DMS53 (cell line): ENCODE data around the gene VPS39.
A peak's percentile ranks its signal among the peaks of the same experiment; 100 is the strongest.

Source experiments
- DNase-seq: peaks from one replicate; lab custom pipeline; 2025; lab: John Stamatoyannopoulos, UW

VPS39 gene

DNA sequence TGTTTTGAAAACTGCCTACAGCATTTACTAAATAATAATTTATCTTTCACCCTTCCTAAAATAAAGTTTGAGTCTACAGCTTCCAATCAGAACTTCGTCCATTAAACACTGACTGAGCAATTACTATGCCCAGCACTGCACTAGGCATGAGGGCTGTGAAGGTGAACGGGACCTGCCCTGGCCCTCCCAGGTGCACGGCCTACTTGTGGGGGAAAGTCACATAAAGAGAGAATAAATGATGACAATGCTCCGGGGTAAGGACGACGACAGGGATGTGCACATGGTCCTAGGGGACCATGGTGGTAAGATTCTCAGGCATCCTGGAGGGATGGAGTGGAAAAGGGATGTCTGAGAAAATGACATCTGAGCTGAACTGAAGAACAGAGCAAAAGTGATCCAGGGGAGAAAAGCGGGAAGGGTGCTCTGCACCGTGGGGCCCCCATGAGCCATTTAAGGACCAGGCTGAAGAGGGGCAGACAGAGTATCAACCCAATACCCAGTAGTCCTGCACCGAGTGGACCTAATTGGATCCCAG lies 63.2 kb downstream of the VPS39 start:
- DNase-seq, result no peak

DNA sequence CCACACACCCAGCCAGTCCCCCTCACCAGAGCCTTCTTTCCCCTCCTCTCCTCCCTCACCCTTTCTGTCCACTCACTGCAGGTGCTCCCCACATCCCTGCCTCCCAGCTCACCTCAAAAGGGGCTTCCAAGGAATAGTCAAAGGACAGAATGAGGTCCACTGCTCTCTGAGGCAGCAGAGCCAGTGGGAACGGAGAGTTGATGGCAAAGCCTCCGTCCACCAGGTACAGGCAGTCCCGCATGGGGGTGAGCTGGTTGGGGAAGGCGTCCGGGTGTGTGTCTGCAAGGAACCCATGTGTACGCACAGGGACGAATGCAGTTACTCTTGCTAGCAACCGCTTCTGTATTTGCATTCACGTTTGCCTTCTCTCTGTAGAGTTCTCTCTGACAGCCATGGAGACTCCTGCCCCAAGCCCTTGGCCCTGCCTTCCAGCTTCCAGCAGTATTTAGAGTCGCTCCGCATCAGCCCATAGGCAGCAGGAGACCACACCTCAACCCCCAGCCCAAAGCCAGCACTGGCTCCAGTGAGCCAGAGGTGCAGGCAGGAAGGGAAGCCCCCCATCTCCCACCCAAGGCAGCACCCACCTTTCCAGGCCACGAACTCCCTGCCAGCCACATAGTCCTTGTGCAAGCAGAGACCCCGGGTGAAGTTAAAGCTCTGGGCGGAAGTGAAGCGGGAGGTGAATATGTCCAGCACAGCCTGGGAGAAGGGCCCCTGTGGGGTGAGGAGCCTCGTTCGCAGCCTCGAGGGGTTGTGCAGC lies 64.1 kb downstream of the VPS39 start:
- DNase-seq, result no peak

DNA sequence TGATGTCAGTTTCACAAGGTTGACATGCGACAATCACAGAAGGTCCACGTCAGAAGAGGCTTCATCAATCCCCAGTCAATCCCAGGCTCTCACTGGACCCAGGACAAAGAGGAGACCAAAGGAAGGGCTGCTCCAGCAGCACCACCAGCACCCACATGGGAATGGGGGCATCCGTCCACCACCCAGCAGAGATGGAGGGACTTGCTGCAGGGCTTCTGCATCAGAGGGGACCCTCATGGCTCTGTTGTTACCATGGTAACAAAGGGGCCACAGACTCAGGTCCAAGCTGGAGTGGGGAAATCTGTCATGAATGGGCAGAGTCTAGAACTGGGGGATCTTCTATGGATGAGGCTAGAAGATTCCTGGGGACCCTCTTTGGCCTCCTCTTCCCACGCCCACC lies 64.7 kb downstream of the VPS39 start:
- DNase-seq, result no peak

DNA sequence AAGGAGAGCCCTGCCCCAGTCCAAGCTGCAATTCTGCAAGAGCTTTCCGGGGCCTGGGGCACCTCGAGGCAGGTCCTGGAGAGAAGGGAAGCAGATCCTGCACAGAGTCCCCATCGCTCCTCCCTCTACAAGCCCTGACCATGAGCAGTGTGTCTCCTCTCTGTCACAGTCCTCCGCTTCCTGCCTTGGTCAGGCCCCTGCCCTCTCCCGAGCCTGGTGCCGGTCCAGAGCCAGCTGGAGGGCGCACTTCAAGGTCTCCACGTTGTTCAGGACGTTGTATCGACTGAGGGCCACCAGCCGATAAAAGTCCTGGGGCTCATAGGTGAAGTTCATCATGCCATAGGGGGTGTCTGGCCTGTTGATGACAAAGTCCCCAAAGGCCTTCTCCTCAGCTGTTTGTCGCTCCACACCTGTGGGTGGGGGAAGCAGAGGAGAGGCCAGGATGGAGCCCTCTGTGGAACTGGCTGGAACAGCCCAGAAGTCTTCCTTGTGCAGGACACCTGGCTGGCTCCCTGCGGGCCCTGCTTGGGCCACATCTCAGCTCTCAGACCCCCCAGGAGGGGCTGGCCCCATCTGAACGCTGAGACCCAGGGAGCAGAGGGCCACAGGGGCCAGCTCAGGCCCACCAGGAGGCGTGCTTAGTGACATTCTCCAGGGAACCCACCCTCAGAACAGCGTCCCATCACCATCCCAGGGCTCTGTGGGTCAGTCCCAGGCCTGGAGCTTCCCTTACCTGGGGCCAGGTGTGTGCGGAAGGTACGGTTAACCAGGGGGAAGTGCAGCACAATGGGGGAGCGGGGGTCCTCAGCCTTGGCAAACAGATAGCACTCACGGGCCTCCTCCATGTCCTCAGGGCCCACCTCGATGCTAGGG lies 66.1 kb downstream of the VPS39 start:
- DNase-seq, result no peak

DNA sequence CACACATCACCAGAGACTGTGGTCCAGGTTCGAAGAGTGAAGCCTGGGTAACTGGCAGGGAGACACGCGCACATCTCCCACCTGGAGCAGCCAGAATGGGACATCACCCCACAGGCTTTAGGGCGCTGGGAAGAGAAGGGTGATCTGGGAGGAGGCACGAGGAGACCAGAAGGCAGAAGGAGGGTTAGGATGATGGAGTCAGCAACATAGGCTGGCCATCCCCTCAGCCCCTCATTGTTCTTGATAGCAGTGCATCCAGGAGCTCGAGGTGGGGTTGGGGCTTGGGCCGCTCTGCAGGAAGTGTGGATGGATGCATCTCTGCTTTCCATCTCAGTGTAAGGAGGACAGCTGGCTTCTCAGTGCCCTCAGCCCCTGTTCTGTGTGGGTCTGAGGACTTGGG lies 66.9 kb downstream of the VPS39 start:
- DNase-seq, result no peak

DNA sequence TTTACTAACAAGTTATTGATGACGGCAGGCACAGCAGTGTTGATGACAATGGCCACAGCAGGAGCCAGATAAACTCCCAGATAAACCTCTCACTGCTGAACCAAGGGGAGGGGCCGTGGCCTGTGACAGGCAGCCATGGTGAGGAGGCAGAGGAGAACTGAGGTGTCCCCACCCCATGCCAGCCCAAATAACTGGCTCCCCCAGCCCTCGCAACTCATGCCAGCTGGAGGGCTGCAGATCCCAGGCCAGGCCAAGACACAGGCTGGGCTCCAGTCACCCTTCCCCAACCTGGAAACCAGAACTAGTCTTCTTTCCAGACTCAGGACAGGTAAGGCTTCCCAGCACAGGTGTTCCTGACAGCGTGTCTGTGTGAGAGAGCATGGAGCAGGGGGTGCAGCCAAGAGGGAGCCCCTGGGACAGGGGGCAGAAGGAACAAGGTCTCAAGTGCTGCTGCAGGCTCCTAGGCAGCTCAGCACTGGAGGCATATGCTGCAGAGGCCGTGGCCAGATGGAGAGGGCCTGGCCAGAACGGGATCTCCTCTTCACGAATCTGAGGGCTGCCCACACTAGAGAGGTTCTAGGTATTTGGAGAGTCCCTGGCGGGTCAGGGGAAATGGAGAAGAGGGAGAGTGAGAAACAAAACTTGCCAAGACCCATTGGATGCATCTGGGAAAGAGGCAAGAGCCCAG lies 67.6 kb downstream of the VPS39 start:
- DNase-seq, result no peak

DNA sequence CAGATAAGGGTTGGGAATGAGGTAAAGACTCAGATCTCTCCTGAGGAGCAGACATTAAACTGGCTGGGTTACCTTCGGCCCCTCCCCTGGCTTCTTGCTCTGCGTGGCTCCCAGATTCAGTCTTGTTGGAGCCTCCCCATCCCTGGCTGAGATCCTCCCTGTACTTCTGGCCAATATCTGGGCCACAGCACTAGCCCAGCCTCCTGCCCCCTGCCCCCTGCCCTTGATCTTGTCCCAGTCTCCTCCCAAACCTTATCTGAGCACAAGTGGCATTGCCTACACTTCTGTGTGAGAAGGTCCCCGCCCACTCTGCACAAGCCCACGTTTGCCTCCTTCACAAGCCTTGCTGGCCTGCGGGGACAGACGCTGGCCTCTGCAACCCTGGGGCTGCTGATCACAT lies 68.5 kb downstream of the VPS39 start:
- DNase-seq, result no peak

DNA sequence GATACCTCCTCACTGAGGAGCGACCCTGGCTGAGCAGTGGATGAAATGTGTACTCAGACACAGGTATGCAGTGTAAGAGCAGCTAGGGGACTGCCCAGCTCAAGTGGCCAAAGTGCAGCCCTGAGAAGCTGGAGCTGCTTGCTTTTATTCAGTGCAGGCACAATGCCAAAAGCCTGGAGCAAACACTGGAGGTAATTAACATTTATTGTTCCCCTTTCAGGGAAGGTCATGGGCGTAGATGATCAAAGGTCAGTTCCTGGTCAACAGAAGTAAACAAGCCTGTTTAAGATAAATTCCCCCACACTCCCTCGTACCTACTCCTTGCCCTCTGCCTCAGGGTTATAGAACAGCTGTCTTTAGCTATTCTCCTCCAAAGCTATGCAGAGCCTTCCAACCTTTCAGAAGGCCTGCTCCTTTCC lies 69.1 kb downstream of the VPS39 start:
- peak; percentile 71 for DNase-seq

DNA sequence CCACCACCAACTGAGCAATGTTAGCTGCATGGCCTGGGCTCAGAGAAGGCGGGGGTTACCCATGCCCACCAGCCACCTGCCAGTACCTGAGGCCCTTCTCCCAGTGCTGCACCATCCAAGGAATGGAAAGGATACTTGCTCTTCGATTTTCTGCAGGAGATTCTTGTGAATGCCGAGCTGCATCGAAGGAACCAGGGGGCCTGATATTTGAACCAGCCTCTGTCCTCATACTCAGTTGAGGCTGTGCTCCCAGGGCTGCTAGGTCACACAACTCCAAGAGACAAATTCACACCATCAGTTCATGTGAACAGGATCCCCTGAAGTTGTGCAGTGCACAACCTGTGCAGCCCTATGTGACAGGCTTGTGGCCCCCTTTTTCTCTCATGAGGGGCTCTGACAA lies 69.7 kb downstream of the VPS39 start:
- DNase-seq, result no peak

DNA sequence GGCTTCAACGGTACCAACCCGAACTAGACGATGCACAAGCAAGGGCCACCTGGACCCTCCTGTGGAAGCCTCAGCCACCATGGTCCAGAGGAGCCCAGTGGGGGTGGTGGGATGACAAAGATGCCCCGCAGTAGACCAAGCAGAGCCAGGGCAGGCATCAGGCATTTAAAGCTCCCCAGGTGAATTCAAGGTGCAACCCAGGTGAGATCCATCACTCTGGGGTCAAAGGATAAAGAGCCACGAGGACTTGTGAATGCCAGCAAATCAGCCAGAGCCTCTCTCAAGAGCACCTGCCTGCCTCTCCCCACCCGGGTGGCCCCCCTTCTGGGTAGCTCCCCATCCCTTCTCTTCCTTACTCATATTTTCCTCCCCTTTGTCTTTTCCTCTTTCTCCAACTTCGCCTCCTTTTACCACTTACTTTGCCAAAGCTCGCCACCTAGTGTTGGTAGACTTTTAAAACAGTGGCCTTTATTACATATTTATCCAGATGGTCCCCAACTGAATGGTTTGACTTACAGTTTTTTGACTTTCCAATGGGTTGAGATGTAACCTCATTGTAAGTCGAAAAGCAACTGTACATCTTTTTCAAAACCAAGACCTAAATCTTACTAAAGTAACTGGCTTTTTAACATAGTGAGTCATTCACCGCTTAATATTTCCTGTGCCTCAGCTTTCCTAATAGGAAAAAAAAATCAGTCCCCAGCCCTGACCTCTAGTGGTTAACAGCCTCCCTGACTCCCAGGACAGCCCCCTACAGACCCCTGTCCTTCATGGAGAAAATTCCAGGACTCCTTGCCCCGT lies 70.4 kb downstream of the VPS39 start:
- peak; percentile 70 for DNase-seq

DNA sequence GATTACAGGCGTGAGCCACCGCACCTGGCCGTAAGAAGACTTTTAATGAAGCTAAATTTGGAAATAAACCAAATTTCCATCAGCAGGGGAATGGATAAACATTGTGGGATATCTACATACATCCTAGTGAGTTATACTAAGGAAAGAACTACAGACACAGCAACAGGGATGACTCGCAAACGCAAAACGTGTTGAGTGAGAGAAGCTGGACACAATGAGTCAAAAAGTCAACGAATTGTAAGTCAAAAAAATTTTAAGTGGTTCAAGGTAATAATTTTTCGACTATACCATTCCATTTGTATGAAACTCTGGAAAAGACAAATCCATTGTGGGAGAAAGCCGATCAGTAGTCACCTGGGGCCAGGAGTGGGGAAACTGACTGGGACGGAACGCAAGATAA lies 71.6 kb downstream of the VPS39 start:
- DNase-seq, result no peak

DNA sequence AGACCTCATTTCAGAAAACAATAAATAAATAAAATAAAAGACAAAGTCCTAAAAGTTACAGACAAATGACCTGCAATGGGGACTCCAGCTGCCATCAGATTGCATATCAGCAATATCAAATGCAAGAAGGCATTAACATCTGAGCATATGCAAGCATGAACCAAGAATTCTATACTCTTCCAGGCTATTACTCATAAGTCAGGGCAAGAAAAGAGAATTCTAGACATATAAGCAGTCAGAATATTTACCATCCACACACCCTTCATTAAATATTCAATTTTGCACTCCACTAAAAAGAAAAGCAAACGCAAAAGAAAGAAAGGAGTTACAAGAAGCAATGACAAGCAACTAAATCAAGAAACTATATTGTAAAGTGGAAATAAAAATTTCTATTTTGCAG lies 72.8 kb downstream of the VPS39 start:
- DNase-seq, result no peak

DNA sequence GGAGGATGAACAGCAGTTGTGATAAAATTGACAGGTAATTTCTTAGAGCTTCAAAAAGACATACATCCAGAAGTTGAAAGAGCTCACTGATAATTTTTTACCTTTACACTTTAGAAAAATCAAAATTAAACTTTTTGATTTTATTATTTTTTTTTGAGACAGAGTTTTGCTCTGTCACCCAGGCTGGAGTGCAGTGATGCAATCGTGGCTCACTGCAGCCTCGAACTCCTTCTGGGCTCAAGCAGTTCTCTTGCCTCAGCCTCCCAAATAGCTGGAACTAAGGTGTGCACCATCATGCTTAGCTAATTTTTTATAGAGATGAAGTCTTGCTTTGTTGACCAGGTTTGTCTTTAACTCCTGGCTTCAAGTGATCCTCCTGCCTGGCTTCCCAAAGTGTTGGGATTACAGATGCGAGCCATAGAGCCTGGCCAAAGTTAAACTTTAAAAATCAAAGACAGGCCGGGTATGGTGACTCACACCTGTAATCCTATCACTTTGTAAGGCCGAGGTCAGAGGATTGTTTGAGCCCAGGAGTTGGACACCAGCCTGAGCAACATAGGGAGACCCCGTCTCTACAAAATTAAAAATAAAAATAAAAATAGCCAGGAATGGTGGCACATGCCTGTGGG lies 73.4 kb downstream of the VPS39 start:
- DNase-seq, result no peak

DNA sequence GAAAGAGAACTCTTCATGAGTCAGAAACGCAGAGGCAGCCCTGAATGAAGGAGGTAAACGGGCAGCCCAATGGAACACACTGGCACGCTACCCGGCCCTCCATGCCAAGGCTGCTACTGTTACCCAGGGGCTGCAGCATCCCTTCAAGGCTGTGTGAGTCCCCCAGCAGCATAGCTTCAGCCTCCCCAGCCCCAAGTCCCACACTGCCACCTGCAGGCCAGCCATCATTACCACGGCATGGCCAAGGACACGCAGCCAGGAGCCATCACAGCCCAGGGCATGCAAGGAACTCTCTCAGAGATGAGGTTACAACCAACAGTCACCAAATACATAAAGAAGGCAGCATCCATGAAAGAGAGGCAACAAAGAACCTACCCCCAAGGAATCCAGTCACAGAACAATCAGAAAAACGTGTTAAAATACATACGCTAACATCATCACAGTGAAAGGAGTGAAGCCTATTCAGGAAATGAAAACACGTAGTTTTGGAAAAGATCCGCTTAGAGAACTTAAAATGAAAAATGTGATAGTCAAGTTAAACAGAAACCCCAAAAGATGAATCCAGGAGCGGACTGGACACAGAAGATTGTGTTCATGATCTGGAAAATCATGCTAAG lies 74.1 kb downstream of the VPS39 start:
- DNase-seq, result peak; percentile 78

DNA sequence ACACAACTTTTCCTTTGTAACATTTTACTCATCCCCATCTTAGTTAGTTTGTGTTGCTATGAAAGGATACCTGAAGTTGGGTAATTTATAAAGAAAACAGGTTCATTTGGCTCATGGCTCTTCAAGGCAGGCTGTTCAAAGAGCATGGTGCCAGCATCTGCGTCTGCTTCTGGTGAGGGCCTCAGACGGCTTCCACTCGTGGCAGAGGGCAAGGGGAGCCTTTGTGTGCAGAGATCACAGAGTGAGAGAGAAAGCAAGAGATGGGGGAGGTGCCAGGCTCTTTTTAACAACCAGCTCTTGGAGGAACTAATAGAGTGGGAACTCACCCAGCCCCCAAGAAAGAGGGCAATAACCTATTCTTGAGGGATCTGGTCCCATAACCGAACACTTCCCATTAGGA lies 74.7 kb downstream of the VPS39 start:
- no peak for DNase-seq

DNA sequence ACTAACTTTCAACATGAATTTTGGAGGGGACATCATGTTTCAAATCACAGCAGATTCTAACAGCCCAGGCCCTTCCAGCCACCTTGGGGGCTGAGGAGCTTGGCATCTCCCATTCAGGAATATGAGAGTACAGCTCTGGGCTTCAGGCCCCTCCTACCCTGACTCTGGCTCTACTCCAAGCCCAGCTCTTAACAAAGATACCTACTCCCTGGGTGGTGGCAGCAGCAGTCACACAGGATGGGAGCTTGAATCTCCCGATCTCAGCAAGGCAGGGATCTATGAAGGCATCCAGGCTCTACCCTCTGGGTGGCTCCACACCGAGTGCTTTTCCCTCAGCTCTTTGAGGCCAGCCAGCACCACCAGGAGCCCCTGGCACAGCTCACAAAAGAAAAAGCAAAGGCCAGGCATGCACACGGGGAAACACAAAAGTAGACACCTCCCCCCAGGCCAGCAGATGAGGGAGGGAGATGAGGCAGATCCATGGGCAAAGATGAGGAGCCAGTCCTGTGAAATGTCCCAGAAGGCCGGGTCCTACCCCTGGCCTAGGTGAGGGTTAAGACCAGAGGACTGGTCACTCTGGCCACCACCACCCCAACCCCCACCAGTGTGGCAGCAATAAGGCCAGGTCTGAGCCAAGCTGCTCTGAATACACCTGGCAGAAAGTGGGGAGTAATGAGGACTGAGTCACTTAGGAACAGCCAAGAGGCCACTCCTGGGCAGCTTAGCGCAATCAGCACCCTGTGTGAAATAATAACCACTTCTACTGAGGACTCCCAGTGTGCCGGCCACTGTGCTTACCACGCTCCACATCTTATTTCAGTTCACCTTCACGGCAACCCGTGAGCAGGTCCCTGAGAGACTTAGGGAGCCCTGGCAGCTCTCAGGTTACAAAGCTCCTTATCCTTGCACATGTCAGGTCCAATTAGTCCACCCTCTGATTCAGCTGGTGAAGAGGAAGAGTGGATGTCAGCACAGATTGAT lies 76.0 kb downstream of the VPS39 start:
- DNase-seq, result peak; percentile 26

DNA sequence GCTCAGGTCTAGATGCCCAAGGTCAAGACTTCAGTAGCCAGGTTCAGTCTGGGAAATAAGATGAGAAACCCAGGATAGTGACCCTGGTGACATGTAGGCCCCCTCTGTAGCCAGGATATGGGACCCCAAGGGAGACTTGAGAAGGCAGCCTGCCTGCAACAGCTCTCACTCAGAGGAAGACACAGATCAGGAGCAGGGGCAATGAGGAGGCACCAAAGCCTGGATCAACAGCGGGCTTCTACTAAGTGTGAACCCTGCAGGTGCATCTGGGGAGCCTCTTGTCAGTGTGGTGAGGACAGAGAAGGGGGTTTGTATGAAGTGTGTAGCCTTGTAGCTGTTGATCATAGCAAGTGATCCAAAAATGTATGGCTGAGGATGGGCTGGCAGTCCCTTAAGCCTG lies 77.1 kb downstream of the VPS39 start:
- no peak for DNase-seq

DNA sequence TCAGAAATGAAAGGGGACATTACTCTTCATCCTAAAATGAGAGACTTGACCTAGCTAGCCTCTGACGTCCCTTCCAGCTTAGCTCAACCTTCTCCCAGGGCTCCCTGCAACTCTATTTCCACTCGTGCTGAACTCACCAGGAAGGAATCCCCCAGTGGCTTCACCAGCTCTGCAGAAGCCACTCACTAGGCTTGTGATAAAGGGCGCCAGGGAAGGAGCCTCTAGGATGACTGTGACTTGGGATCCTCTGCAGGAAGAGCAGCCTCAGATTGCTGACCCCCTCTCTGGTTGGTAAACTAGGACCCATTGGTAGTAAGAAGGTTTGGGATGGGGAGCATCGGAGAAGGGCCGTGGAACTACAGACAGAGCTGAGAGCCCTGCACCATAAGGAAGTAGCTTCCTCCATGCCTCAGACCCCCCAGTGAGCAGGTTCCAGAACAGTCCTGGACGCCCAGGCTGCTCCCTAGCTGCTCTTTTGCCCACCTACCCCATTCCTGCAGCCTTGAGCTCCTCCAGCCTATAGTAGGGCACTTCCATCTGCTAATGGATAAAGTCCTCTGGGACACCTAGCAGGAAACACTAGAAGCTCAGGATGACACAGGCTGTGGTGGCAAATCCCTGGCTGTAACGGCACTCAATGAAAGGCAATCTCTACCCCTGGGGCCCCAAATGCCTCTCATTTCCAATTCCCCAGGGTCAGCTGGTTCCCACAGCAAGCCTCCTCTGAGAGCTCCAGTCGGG lies 77.7 kb downstream of the VPS39 start:
- DNase-seq, result no peak

DNA sequence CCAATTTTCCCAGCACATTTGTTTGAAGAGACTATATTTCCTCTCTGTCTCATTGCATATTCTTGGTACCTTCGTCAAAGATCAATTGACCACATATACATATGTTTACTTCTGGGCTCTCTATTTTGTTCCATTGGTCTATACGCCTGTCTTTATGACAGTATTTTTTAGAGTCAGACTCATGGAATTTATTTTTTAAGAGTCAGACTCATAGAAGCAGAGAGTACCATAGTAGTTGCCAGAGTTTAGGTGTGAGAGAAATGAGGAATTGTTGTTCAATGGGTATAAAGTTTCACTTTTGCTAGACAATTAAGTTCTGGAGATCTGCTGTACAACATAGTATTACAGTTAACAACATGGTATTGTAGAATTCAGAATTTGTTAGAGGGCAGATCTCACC lies 78.7 kb downstream of the VPS39 start:
- DNase-seq, result no peak
